GM12878 (cell line): Measurements from ENCODE around the gene GRIK1. TPM values are rescaled to one million over a fixed set of nuclear protein-coding genes. Genes with fewer than 3 reads are reported as not detected.

Source experiments
- ATAC-seq: fragments of 200-7000 bp; cut with Tn5 transposase; 3 replicates; pipeline ENCODE4 v1.9.1; 2020; ENCODE audit warnings: mild to moderate bottlenecking, moderate library complexity
- BruUV-seq: library from RNA; stranded (reverse); fragments of 400-500 nt; replicated peaks from 2 replicates; lab custom pipeline; 2021; lab: Mats Ljungman, UMichigan
- CTCF ChIA-PET: fragments of 300-600 bp; sonication (Branson Sonifier 250); formaldehyde crosslinking; extraction: SDS; loops from one replicate; lab custom pipeline; 2021; ENCODE audit warnings: inconsistent platforms; lab: Yijun Ruan, JAX
- POLR2A ChIA-PET: fragments of 350-600 bp; formaldehyde crosslinking; extraction: SDS; loops from one replicate; lab custom pipeline; 2021; ENCODE audit warnings: inconsistent platforms; lab: Charles Lee
- RAD21 ChIA-PET: fragments of 300-600 bp; sonication (Branson Sonifier 250); formaldehyde crosslinking; loops from one replicate; lab custom pipeline; 2023; ENCODE audit warnings: antibody characterized with exemption; ENCODE audit not compliant: unreplicated experiment; lab: Charles Lee
- SMC1A ChIA-PET: fragments of 300-600 bp; sonication (Branson Sonifier 250); formaldehyde crosslinking; loops from one replicate; lab custom pipeline; 2023; ENCODE audit not compliant: unreplicated experiment, uncharacterized antibody; lab: Charles Lee
- DNase-seq: peaks from one replicate; pipeline ENCODE4 v3.0.0-alpha.2; 2011; ENCODE audit warnings: low read depth, low spot score
- FAIRE-seq: peaks from 3 replicates; lab custom pipeline; 2011; peaks lifted over from hg19 to GRCh38; lab: Jason Lieb, UNC
- H2AFZ ChIP-seq: 2 replicates; pipeline ENCODE4 v1.6.0; 2011; ENCODE audit warnings: low read depth, low read length, control low read depth; ENCODE audit not compliant: control insufficient read depth
- H3K27ac ChIP-seq: 2 replicates; pipeline ENCODE4 v1.5.1; 2011; ENCODE audit warnings: control low read depth; ENCODE audit not compliant: control insufficient read depth, insufficient read depth
- H3K27me3 ChIP-seq, 2 experiments: replicated peaks in 1 of 2; 2 replicates each; pipeline versions ENCODE4 v1.6.0 to v1.6.1; 2011; ENCODE audit warnings: low read length in 1 of 2; ENCODE audit not compliant: control insufficient read depth in 2 of 2, insufficient read depth in 2 of 2
- H3K36me3 ChIP-seq, 2 experiments: 2 replicates each; pipeline ENCODE4 v1.5.1; 2011; ENCODE audit warnings: low read length in 1 of 2; ENCODE audit not compliant: control insufficient read depth in 2 of 2, insufficient read depth in 2 of 2
- H3K4me1 ChIP-seq: 2 replicates; pipeline ENCODE4 v1.6.1; 2011; ENCODE audit warnings: mild to moderate bottlenecking, low read length, moderate library complexity, mixed read lengths; ENCODE audit not compliant: control insufficient read depth, insufficient read depth
- H3K4me2 ChIP-seq: 2 replicates; pipeline ENCODE4 v1.6.0; 2011; ENCODE audit warnings: control low read depth; ENCODE audit not compliant: control insufficient read depth, insufficient read depth
- H3K4me3 ChIP-seq: fragments of 200-600 bp; sonication (generic); 2 replicates; pipeline ENCODE4 v1.5.1; 2016
- H3K79me2 ChIP-seq: 2 replicates; pipeline ENCODE4 v1.6.0; 2011; ENCODE audit warnings: low read length; ENCODE audit not compliant: control insufficient read depth, insufficient read depth
- H3K9ac ChIP-seq: 2 replicates; pipeline ENCODE4 v1.8.0; 2011; ENCODE audit warnings: low read length, control low read depth, mixed read lengths; ENCODE audit not compliant: control insufficient read depth, insufficient read depth
- H3K9me3 ChIP-seq: replicated peaks from 3 replicates; pipeline ENCODE4 v1.5.1; 2011; ENCODE audit warnings: mild to moderate bottlenecking, low read length; ENCODE audit not compliant: control insufficient read depth, insufficient read depth
- H4K20me1 ChIP-seq: 2 replicates; pipeline ENCODE4 v1.6.0; 2011; ENCODE audit not compliant: control insufficient read depth, insufficient read depth
- ESRRA ChIP-seq: IDR thresholded peaks from 2 replicates; pipeline ENCODE4 v1.6.1; 2012; ENCODE audit warnings: mild to moderate bottlenecking, low read length, improper control_type of control experiment
- HDAC6 ChIP-seq: fragments of 200-600 bp; sonication (generic); IDR thresholded peaks from one replicate; pipeline ENCODE4 v1.8.0; 2017; ENCODE audit warnings: antibody characterized with exemption; ENCODE audit not compliant: unreplicated experiment
- IKZF1 ChIP-seq: fragments of 450-650 bp; conservative IDR thresholded peaks from 2 replicates; pipeline ENCODE4 v1.6.1; 2017; ENCODE audit warnings: antibody characterized with exemption, mild to moderate bottlenecking
- JUNB ChIP-seq: IDR thresholded peaks from 2 replicates; pipeline ENCODE4 v1.6.1; 2016; ENCODE audit warnings: antibody characterized with exemption, mild to moderate bottlenecking
- KAT2A ChIP-seq: conservative IDR thresholded peaks from 2 replicates; pipeline ENCODE4 v1.6.1; 2011; ENCODE audit warnings: low read depth, low read length; ENCODE audit not compliant: control insufficient read depth
- LARP7 ChIP-seq: fragments of 450-650 bp; IDR thresholded peaks from 2 replicates; pipeline ENCODE4 v1.6.1; 2017; ENCODE audit warnings: mild to moderate bottlenecking
- MEF2B ChIP-seq: fragments of 450-650 bp; IDR thresholded peaks from 2 replicates; pipeline ENCODE4 v1.6.1; 2018; ENCODE audit warnings: mild to moderate bottlenecking, moderate library complexity; ENCODE audit not compliant: partially characterized antibody, poor library complexity, severe bottlenecking
- NBN ChIP-seq: fragments of 450-650 bp; IDR thresholded peaks from 2 replicates; pipeline ENCODE4 v1.6.1; 2016
- POU2F2 ChIP-seq: IDR thresholded peaks from 3 replicates; pipeline ENCODE4 v1.6.1; 2011; ENCODE audit warnings: low read depth, mild to moderate bottlenecking, low read length, borderline replicate concordance
- RAD21 ChIP-seq: IDR thresholded peaks from 2 replicates; pipeline ENCODE4 v1.6.1; 2011; ENCODE audit warnings: mild to moderate bottlenecking, low read depth, low read length, moderate library complexity; ENCODE audit not compliant: insufficient read depth
- TAF1 ChIP-seq: IDR thresholded peaks from 2 replicates; pipeline ENCODE4 v1.6.1; 2011; ENCODE audit warnings: mild to moderate bottlenecking, low read depth, low read length, borderline replicate concordance
- TARDBP ChIP-seq: IDR thresholded peaks from 2 replicates; pipeline ENCODE4 v1.6.1; 2016; ENCODE audit warnings: borderline replicate concordance
- YBX1 ChIP-seq: fragments of 450-650 bp; IDR thresholded peaks from 2 replicates; pipeline ENCODE4 v1.6.1; 2016; ENCODE audit warnings: antibody characterized with exemption
- ZNF217 ChIP-seq: fragments of 450-650 bp; IDR thresholded peaks from 2 replicates; pipeline ENCODE4 v1.6.1; 2017; ENCODE audit warnings: antibody characterized with exemption, mild to moderate bottlenecking
- ZNF384 ChIP-seq: IDR thresholded peaks from 2 replicates; pipeline ENCODE4 v1.6.1; 2012; ENCODE audit warnings: low read depth, mild to moderate bottlenecking, low read length, improper control_type of control experiment, borderline replicate concordance
- WGBS: methylation state at CpG from one replicate; pipeline ENCODE4 v1.1.6; 2016; ENCODE audit warnings: low lambda C conversion rate; ENCODE audit not compliant: insufficient replicate concordance, insufficient coverage; ENCODE audit errors: missing lambda C conversion rate; 5-methylcytosine and 5-hydroxymethylcytosine counted together
- in situ Hi-C: fragments of 300-500 bp; cut with MboI; formaldehyde crosslinking; loops from 9 replicates; pipeline ENCODE4 v1.14.3; 2018; ENCODE audit warnings: mixed read lengths
- intact Hi-C: fragments of 100-400 bp; cut with micrococcal nuclease; formaldehyde crosslinking; loops from one replicate; pipeline ENCODE4 v1.14.2; 2022; ENCODE audit not compliant: unreplicated experiment
- polyA plus RNA-seq, 11 experiments: library from polyadenylated mRNA; depleted of rRNA in 4 of 11; unstranded in 6 of 11; stranded (reverse) in 5 of 11; fragments of >200 nt; fragmentation: Nextera tagmentation in 4 of 11; fragmentation: Illumina TruSeq in 1 of 11; extraction: Ambion mirVana in 4 of 11; extraction: Trizol in 1 of 11; gene quantifications; 1 replicate in 1 of 11; 2 replicates in 10 of 11; pipeline versions ENCODE4 v1.2.1 to v1.2.3, GENCODE V29; 2011 to 2016; ENCODE audit warnings: inconsistent platforms in 2 of 11, missing spikeins in 2 of 11, low read depth in 1 of 11
- total RNA-seq, 4 experiments: library from RNA; depleted of rRNA in 3 of 4; stranded (reverse); fragments of >200 nt in 3 of 4; fragmentation: Illumina TruSeq in 1 of 4; extraction: Trizol in 1 of 4; gene quantifications; 2 replicates each; pipeline versions ENCODE4 v1.2.1 to v1.2.3, GENCODE V29; 2013 to 2021
- TF ChIP-seq, protein P1 (sequence below): fragments of 450-650 bp; IDR thresholded peaks from 2 replicates; pipeline ENCODE4 v1.6.1; 2016; ENCODE audit warnings: mild to moderate bottlenecking
- TF ChIP-seq, protein P2 (sequence below): fragments of 450-650 bp; IDR thresholded peaks from 2 replicates; pipeline ENCODE4 v1.6.1; 2016; ENCODE audit warnings: mild to moderate bottlenecking, moderate library complexity, borderline replicate concordance
- TF ChIP-seq, protein P3 (sequence below): IDR thresholded peaks from 2 replicates; pipeline ENCODE4 v1.6.1; 2011; ENCODE audit warnings: borderline replicate concordance, low read depth, mild to moderate bottlenecking, moderate library complexity, mixed read lengths, low read length; ENCODE audit not compliant: insufficient read depth; ENCODE audit errors: extremely low read length
- TF ChIP-seq, protein P4 (sequence below): IDR thresholded peaks from 2 replicates; pipeline ENCODE4 v1.6.1; 2012; ENCODE audit warnings: low read depth, low read length, improper control_type of control experiment

Gene GRIK1
- total and polyA plus RNA-seq, 10 of the 15 experiments (the other 5 are each of a cell fraction or from before 2014, with no cell fraction given): 0.05 to 0.13 (median 0.09) TPM; not detected in 7

DNA sequence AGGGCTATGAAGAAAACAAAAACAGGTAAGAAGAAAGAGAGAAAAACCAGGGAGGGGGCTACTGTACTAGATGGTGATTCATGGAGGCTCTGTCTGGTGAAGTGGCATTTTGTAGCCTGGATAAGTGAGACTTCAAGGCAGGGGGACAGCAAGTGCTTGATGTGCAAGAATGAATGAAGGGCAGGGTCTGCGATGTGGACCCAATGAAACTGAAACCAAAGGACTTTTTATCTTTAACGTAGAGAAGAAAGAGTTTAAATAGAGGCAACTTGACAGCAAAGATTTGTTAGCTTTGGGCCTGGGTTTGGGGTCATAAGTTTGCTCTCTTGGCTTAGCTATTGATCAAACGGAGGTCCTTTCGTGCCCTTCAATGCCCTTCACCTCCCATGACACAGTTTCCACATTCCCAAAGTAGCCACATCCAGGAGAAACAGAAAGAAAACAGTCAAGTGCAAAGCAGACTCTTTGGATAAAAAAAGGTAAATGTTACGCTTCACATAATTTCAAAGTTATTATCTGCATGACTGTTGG lies 291.0 kb downstream of the GRIK1 start:
- no peak overlapping the region for H3K4me2 ChIP-seq
- in situ Hi-C loops: no loop called here
- H3K4me3 ChIP-seq: no peak overlapping the region
- no peak for TF ChIP-seq TARDBP
- no peak for TF ChIP-seq ZNF217
- TF ChIP-seq, protein P1, sequence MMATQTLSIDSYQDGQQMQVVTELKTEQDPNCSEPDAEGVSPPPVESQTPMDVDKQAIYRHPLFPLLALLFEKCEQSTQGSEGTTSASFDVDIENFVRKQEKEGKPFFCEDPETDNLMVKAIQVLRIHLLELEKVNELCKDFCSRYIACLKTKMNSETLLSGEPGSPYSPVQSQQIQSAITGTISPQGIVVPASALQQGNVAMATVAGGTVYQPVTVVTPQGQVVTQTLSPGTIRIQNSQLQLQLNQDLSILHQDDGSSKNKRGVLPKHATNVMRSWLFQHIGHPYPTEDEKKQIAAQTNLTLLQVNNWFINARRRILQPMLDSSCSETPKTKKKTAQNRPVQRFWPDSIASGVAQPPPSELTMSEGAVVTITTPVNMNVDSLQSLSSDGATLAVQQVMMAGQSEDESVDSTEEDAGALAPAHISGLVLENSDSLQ: no peak
- TF ChIP-seq, protein P2, sequence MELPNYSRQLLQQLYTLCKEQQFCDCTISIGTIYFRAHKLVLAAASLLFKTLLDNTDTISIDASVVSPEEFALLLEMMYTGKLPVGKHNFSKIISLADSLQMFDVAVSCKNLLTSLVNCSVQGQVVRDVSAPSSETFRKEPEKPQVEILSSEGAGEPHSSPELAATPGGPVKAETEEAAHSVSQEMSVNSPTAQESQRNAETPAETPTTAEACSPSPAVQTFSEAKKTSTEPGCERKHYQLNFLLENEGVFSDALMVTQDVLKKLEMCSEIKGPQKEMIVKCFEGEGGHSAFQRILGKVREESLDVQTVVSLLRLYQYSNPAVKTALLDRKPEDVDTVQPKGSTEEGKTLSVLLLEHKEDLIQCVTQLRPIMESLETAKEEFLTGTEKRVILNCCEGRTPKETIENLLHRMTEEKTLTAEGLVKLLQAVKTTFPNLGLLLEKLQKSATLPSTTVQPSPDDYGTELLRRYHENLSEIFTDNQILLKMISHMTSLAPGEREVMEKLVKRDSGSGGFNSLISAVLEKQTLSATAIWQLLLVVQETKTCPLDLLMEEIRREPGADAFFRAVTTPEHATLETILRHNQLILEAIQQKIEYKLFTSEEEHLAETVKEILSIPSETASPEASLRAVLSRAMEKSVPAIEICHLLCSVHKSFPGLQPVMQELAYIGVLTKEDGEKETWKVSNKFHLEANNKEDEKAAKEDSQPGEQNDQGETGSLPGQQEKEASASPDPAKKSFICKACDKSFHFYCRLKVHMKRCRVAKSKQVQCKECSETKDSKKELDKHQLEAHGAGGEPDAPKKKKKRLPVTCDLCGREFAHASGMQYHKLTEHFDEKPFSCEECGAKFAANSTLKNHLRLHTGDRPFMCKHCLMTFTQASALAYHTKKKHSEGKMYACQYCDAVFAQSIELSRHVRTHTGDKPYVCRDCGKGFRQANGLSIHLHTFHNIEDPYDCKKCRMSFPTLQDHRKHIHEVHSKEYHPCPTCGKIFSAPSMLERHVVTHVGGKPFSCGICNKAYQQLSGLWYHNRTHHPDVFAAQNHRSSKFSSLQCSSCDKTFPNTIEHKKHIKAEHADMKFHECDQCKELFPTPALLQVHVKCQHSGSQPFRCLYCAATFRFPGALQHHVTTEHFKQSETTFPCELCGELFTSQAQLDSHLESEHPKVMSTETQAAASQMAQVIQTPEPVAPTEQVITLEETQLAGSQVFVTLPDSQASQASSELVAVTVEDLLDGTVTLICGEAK: no peak
- no peak for TF ChIP-seq HDAC6
- TF ChIP-seq JUNB: no peak
- no peak for TF ChIP-seq ZNF384
- TF ChIP-seq LARP7: no peak
- TF ChIP-seq MEF2B: no peak
- TF ChIP-seq ESRRA: no peak
- no peak for TF ChIP-seq KAT2A
- no peak for TF ChIP-seq YBX1
- TF ChIP-seq RAD21: no peak
- TF ChIP-seq, protein P3, sequence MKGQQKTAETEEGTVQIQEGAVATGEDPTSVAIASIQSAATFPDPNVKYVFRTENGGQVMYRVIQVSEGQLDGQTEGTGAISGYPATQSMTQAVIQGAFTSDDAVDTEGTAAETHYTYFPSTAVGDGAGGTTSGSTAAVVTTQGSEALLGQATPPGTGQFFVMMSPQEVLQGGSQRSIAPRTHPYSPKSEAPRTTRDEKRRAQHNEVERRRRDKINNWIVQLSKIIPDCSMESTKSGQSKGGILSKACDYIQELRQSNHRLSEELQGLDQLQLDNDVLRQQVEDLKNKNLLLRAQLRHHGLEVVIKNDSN: no peak
- no peak for TF ChIP-seq IKZF1
- no peak for TF ChIP-seq TAF1
- TF ChIP-seq NBN: no peak
- TF ChIP-seq, protein P4, sequence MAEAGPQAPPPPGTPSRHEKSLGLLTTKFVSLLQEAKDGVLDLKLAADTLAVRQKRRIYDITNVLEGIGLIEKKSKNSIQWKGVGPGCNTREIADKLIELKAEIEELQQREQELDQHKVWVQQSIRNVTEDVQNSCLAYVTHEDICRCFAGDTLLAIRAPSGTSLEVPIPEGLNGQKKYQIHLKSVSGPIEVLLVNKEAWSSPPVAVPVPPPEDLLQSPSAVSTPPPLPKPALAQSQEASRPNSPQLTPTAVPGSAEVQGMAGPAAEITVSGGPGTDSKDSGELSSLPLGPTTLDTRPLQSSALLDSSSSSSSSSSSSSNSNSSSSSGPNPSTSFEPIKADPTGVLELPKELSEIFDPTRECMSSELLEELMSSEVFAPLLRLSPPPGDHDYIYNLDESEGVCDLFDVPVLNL: no peak
- no peak for TF ChIP-seq POU2F2
- intact Hi-C loops: no loop called here
- H3K27ac ChIP-seq: no peak overlapping the region
- no peaks in the 10 kb centered on the region for H3K27me3 ChIP-seq
- no peak overlapping the region for H3K9ac ChIP-seq
- ChIA-PET SMC1A (no interaction called here), CTCF (interaction anchor here (1.0 kb wide), 1 partner anchor 11 kb away, joined by 3 read pairs; no protein-coding TSS in a partner anchor), POLR2A (interaction anchor here (0.6 kb wide), 1 partner anchor 180 kb away, joined by 3 read pairs; no protein-coding TSS in a partner anchor), RAD21 (no interaction called here)
- no peaks in the 10 kb centered on the region for H4K20me1 ChIP-seq
- no peaks in the 10 kb centered on the region for H3K9me3 ChIP-seq
- no peaks in the 10 kb centered on the region for H3K4me1 ChIP-seq
- 79% methylated on average over 5 of the region's 5 CpGs for WGBS
- no peak for FAIRE-seq
- H3K79me2 ChIP-seq: no peaks in the 10 kb centered on the region
- no peak overlapping the region for H2AFZ ChIP-seq
- BruUV-seq: no TSS peak
- no peak for ATAC-seq
- no peaks in the 10 kb centered on the region for H3K36me3 ChIP-seq
- DNase-seq: no peak
